Measurements from ENCODE around the gene MT1G. TPM values are rescaled to one million over a fixed set of nuclear protein-coding genes. Genes with fewer than 3 reads are reported as not detected.

The MT1G gene
- total and polyA plus RNA-seq, 5 experiments from 2014 or later = 0.74 TPM; not detected in 4

DNA sequence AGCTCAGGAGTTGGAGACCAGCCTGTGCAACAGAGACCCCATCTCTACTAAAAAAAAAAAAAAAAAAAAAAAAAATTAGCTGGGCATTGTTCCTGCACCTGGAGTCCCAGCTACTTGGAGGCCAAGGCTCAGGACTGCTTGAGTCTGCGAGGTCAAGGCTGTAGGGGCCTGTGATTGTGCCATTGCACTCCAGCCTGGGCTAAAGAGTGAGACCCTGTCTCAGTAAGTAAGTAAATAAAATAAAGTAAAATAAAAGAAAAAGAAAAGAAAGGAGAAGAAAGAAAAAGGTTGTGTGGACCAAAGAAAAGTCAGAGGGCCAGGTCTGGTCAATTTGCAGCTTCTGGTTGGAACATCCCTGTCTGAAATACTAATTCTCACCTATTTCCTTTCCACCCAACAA lies 32.8 kb upstream of the MT1G start:
- ATAC-seq (no peak), DNase-seq (no peak)
- no peaks in the 10 kb centered on the region for H3K36me3 Mint-ChIP-seq
- no peak overlapping the region for H3K4me3 Mint-ChIP-seq
- H3K9me3 Mint-ChIP-seq = peaks cover 0 to 5% (median 0%) of the 10 kb centered on the region in 9 donors
- H3K4me1 Mint-ChIP-seq = peaks cover 2 to 19% (median 15%) of the 10 kb centered on the region in 4 donors
- no peaks in the 10 kb centered on the region for H3K27me3 Mint-ChIP-seq
- H3K27ac Mint-ChIP-seq = peak overlapping the region in 1 of 10 donors; percentile 30
- POLR2A ChIA-PET = interaction anchor here (0.6 to 3.4 kb wide), 6 partner anchors 8 to 180 kb away, joined by 4 to 21 read pairs (median 12); partner anchors contain the start of genes MT1X and MT2A

DNA sequence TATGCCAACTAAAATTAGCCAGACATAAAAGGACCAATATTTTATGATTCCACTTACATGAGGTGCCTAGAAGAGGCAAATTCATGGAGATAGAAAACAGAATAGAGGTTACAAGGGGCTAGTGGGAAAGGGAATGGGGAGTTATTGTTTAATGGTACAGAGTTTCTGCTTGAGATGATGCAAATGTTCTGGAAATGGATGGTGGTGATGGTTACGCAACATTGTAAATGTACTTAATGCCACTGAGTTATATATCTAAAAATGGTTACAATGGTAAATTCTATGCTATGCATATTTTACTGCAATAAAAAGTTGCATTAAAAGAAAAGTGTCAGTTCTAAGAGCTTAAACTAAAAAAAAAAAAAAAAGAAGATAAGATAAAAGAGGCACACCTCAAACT lies 32.3 kb upstream of the MT1G start:
- H3K9me3 Mint-ChIP-seq = peaks cover 0 to 5% (median 0%) of the 10 kb centered on the region in 9 donors
- H3K4me1 Mint-ChIP-seq = peaks cover 0 to 15% (median 12%) of the 10 kb centered on the region in 4 donors
- DNase-seq (no peak), ATAC-seq (no peak)
- no peaks in the 10 kb centered on the region for H3K27me3 Mint-ChIP-seq
- POLR2A ChIA-PET = interaction anchor here (0.6 to 2.6 kb wide), 5 partner anchors 7 to 180 kb away, joined by 4 to 18 read pairs (median 7); partner anchors contain the start of gene MT1X
- no peaks in the 10 kb centered on the region for H3K36me3 Mint-ChIP-seq
- H3K27ac Mint-ChIP-seq = peak overlapping the region in 3 of 10 donors; percentile 6 to 30 (median 29)
- H3K4me3 Mint-ChIP-seq = no peak overlapping the region

DNA sequence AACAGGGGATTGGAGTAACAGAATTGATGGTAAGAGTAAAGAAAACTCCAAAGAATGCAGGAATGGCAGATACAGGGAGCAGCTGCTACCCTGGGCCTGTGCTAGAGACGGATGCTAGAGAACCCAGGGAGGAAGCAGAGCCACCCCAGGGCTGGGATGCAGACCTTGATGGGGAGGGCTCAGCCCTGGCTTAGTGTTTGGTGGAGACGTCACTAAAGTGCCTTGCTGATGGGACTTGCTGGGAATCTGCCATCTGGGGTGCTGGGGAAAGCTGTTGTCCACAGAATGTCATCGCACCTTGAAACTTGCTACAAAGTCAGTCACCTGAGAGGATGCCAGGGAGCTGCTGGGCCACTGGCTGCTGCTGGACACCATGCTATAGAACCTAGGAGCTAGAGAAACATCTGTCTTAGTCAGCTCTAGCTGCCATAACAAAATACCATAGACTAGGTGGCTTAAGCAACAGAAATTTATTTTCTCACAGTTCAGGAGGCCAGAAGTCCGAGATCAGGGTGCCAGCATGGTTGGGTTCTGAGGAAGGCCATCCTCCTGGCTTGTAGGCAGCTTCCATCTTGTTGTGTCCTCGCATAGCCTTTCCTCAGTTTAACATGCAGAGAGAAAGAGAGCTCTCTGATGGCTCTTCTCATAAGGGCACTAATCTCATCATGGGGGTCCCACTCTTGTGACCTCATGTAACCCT lies 29.7 kb upstream of the MT1G start:
- Mint-ChIP-seq H3K36me3 (no peaks in the 10 kb centered on the region), H3K27me3 (no peaks in the 10 kb centered on the region), H3K27ac (no peak overlapping the region), H3K4me3 (no peak overlapping the region), H3K4me1 (peaks cover 0 to 11% (median 10%) of the 10 kb centered on the region in 4 donors), H3K9me3 (peaks cover 0 to 5% (median 0%) of the 10 kb centered on the region in 9 donors)
- no peak for DNase-seq
- no peak for ATAC-seq
- POLR2A ChIA-PET = interaction anchor here (0.6 to 1.2 kb wide), 2 partner anchors 14 to 81 kb away, joined by 3 to 5 read pairs; no protein-coding TSS in a partner anchor

DNA sequence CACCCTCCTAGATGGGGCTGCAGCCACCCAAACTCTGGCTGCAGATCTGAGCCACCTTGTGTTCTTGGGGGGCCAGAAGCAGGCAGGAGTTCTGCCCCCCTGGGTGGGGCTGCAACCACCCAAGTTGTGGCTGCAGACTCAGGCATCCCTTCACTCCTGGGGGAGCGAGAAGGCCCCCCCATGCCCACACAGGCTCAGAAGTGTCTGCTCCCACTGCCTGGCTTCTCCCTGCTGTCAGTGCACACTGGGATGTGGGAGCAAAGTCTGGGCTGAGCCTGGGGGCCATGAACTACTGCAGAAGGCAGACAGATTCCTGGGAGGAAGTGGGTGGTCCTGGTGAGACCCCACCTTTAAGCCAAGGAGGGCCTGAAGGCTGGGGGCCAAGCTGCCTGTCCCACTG lies 27.4 kb upstream of the MT1G start:
- POLR2A ChIA-PET = interaction anchor here (1.1 kb wide), 1 partner anchor 12 kb away, joined by 4 read pairs; no protein-coding TSS in a partner anchor
- Mint-ChIP-seq H3K4me1 (no peaks in the 10 kb centered on the region), H3K36me3 (no peaks in the 10 kb centered on the region)

GRCh38 chr16:56691885-56692284 lies 24.0 kb upstream of the MT1G start:
- Mint-ChIP-seq H3K27me3 (no peaks in the 10 kb centered on the region), H3K4me3 (no peak overlapping the region), H3K27ac (peak overlapping the region in 1 of 10 donors; percentile 41), H3K4me1 (no peaks in the 10 kb centered on the region), H3K36me3 (peaks cover 0 to 2% (median 0%) of the 10 kb centered on the region in 3 donors), H3K9me3 (peaks cover 0 to 2% (median 0%) of the 10 kb centered on the region in 9 donors)
- POLR2A ChIA-PET = no interaction called here
- ATAC-seq (no peak), DNase-seq (peak in 1 of 10 donors; percentile 23)

More for the DNA sequence above, 27.4 kb upstream of the MT1G start:
- ATAC-seq = no peak
- H3K9me3 Mint-ChIP-seq = peaks cover 0 to 5% (median 0%) of the 10 kb centered on the region in 9 donors
- H3K27me3 Mint-ChIP-seq = no peaks in the 10 kb centered on the region
- DNase-seq = peak in 1 of 10 donors; percentile 51
- no peak overlapping the region for H3K27ac Mint-ChIP-seq
- H3K4me3 Mint-ChIP-seq = no peak overlapping the region

- POLR2A ChIA-PET = interaction anchor here (0.5 kb wide), 1 partner anchor 11 kb away, joined by 4 read pairs; no protein-coding TSS in a partner anchor
- DNase-seq (no peak), ATAC-seq (no peak)
- Mint-ChIP-seq H3K27ac (no peak overlapping the region), H3K4me3 (no peak overlapping the region), H3K36me3 (peaks cover 4 to 12% (median 5%) of the 10 kb centered on the region in 3 donors), H3K4me1 (no peaks in the 10 kb centered on the region), H3K27me3 (no peaks in the 10 kb centered on the region), H3K9me3 (peaks cover 0 to 6% (median 3%) of the 10 kb centered on the region in 9 donors)
Observed at GRCh38 chr16:56690420-56691122, 22.7 kb upstream of the MT1G start.

DNA sequence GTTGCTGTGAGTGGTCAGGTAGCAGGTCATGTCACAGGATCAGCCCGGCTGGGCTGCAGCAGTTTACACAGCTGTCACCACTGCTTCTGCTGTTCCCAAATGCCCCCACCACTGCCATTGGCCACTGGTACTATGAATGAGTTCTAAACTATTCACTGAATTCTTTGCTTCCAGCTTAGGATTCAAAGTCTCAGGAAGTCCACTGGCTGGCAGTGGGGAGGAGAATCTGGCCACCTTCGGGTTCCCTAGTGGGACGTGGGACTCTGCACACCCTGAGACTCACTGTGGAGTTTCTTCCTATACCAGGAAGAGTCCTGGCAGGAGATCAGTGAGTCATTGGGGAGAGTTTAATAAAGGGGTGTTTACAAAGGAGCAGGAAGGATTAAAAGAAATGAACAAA lies 21.3 kb upstream of the MT1G start:
- peaks cover 2 to 5% (median 4%) of the 10 kb centered on the region in 4 donors for H3K4me1 Mint-ChIP-seq
- ATAC-seq = no peak

GRCh38 chr16:56688762-56689161 lies 20.9 kb upstream of the MT1G start:
- POLR2A ChIA-PET = interaction anchor here (1.2 kb wide), 1 partner anchor 10 kb away, joined by 3 read pairs; no protein-coding TSS in a partner anchor
- ATAC-seq (no peak), DNase-seq (no peak)
- Mint-ChIP-seq H3K4me3 (no peak overlapping the region), H3K36me3 (peaks cover 5 to 12% (median 8%) of the 10 kb centered on the region in 3 donors), H3K9me3 (peaks cover 0 to 6% (median 3%) of the 10 kb centered on the region in 9 donors), H3K4me1 (peaks cover 5 to 9% (median 7%) of the 10 kb centered on the region in 4 donors), H3K27ac (no peak overlapping the region), H3K27me3 (no peaks in the 10 kb centered on the region)

More for the DNA sequence above, 21.3 kb upstream of the MT1G start:
- Mint-ChIP-seq H3K27me3 (no peaks in the 10 kb centered on the region), H3K27ac (no peak overlapping the region), H3K9me3 (peaks cover 0 to 6% (median 3%) of the 10 kb centered on the region in 9 donors), H3K36me3 (peaks cover 5 to 12% (median 6%) of the 10 kb centered on the region in 3 donors), H3K4me3 (no peak overlapping the region)
- no peak for DNase-seq
- POLR2A ChIA-PET = interaction anchor here (1.2 kb wide), 1 partner anchor 11 kb away, joined by 3 read pairs; no protein-coding TSS in a partner anchor

DNA sequence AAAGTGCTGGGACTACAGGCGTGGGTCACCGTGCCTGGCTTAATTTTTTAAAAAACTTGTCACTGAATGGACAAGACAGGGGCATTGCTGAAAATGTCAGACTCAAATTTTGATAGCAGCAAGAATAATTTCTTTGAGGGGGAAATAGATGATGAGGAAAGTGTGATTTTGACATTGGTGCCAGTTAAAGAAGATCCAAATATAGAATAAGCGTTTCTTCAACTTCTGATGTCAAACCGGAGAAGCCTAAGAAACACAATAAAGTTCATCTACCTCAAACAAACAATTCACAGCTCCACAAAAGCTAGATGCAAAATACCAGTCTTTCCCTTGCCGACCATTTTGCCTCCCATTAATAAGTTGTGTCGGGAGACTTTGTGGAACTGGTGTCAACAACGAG lies 18.9 kb upstream of the MT1G start:
- POLR2A ChIA-PET = interaction anchor here (0.6 to 0.7 kb wide), 2 partner anchors 7 to 69 kb away, joined by 3 to 6 read pairs; no protein-coding TSS in a partner anchor
- DNase-seq (no peak), ATAC-seq (no peak)
- H3K27ac Mint-ChIP-seq = no peak overlapping the region
- no peak overlapping the region for H3K4me3 Mint-ChIP-seq
- H3K9me3 Mint-ChIP-seq = peaks cover 0 to 6% (median 3%) of the 10 kb centered on the region in 9 donors
- H3K4me1 Mint-ChIP-seq = peaks cover 12 to 29% (median 20%) of the 10 kb centered on the region in 4 donors
- H3K36me3 Mint-ChIP-seq = peaks cover 5 to 12% (median 8%) of the 10 kb centered on the region in 3 donors
- no peaks in the 10 kb centered on the region for H3K27me3 Mint-ChIP-seq

GRCh38 chr16:56684926-56685590 lies 17.2 kb upstream of the MT1G start:
- H3K9me3 Mint-ChIP-seq = peaks cover 0 to 6% (median 3%) of the 10 kb centered on the region in 9 donors
- H3K27me3 Mint-ChIP-seq = no peaks in the 10 kb centered on the region
- POLR2A ChIA-PET = interaction anchor here (0.6 to 3.6 kb wide), 3 partner anchors 16 to 167 kb away, joined by 3 to 18 read pairs (median 3); no protein-coding TSS in a partner anchor
- no peak overlapping the region for H3K27ac Mint-ChIP-seq
- no peak overlapping the region for H3K4me3 Mint-ChIP-seq
- H3K36me3 Mint-ChIP-seq = peaks cover 5 to 12% (median 8%) of the 10 kb centered on the region in 3 donors
- no peak for ATAC-seq
- H3K4me1 Mint-ChIP-seq = peaks cover 17 to 36% (median 27%) of the 10 kb centered on the region in 4 donors
- DNase-seq = no peak

- peaks cover 5 to 12% (median 8%) of the 10 kb centered on the region in 3 donors for H3K36me3 Mint-ChIP-seq
- H3K4me3 Mint-ChIP-seq = peak overlapping the region in 7 of 10 donors; percentile 94 to 99 (median 96)
- peak overlapping the region in 5 of 10 donors; percentile 19 to 96 (median 51) for H3K27ac Mint-ChIP-seq
- no peak for DNase-seq
- H3K27me3 Mint-ChIP-seq = no peaks in the 10 kb centered on the region
- no peak for ATAC-seq
- POLR2A ChIA-PET = interaction anchor here (0.8 to 3.6 kb wide), 4 partner anchors 17 to 166 kb away, joined by 3 to 21 read pairs (median 10); partner anchors contain the start of gene MT2A
- peaks cover 17 to 36% (median 27%) of the 10 kb centered on the region in 4 donors for H3K4me1 Mint-ChIP-seq
- H3K9me3 Mint-ChIP-seq = peaks cover 0 to 6% (median 3%) of the 10 kb centered on the region in 9 donors
Observed at GRCh38 chr16:56684256-56684925, 16.5 kb upstream of the MT1G start.
